ENCODE measurements around the gene OSBPL9. TPM values are rescaled to one million over a fixed set of nuclear protein-coding genes. Genes with fewer than 3 reads are reported as not detected.

The OSBPL9 gene
- total RNA-seq, 1 donor from 2014 or later: 103 TPM

- Mint-ChIP-seq H3K27me3 (ENCODE audit: unreplicated experiment) (no peaks in the 10 kb centered on the region), H3K9me3 (ENCODE audit: unreplicated experiment) (no peaks in the 10 kb centered on the region), H3K4me3 (ENCODE audit: unreplicated experiment) (no peak overlapping the region), H3K36me3 (ENCODE audit: unreplicated experiment) (peaks cover 3% of the 10 kb centered on the region), H3K4me1 (ENCODE audit: unreplicated experiment) (peaks cover 59% of the 10 kb centered on the region), H3K27ac (ENCODE audit: unreplicated experiment) (no peak overlapping the region)
- no peak for DNase-seq (ENCODE audit: extremely low spot score, unreplicated experiment)
- TF ChIP-seq CTCF (IDR thresholded peaks at IDR 0.05): no peak
These were observed 119.8 kb downstream of the OSBPL9 start for GRCh38 chr1:51736702-51737101.

GRCh38 chr1:51738681-51739080 lies 121.8 kb downstream of the OSBPL9 start:
- Mint-ChIP-seq H3K9me3 (ENCODE audit: unreplicated experiment) (no peaks in the 10 kb centered on the region), H3K36me3 (ENCODE audit: unreplicated experiment) (peaks cover 4% of the 10 kb centered on the region), H3K4me3 (ENCODE audit: unreplicated experiment) (no peak overlapping the region), H3K27ac (ENCODE audit: unreplicated experiment) (no peak overlapping the region), H3K4me1 (ENCODE audit: unreplicated experiment) (peaks cover 41% of the 10 kb centered on the region), H3K27me3 (ENCODE audit: unreplicated experiment) (no peaks in the 10 kb centered on the region)
- no peak for DNase-seq (ENCODE audit: extremely low spot score, unreplicated experiment)
- TF ChIP-seq CTCF (IDR thresholded peaks at IDR 0.05): no peak

- DNase-seq (ENCODE audit: extremely low spot score, unreplicated experiment): no peak
- TF ChIP-seq CTCF (IDR thresholded peaks at IDR 0.05): no peak
- Mint-ChIP-seq H3K9me3 (ENCODE audit: unreplicated experiment) (no peaks in the 10 kb centered on the region), H3K27me3 (ENCODE audit: unreplicated experiment) (no peaks in the 10 kb centered on the region), H3K4me1 (ENCODE audit: unreplicated experiment) (peaks cover 28% of the 10 kb centered on the region), H3K36me3 (ENCODE audit: unreplicated experiment) (peaks cover 4% of the 10 kb centered on the region), H3K27ac (ENCODE audit: unreplicated experiment) (no peak overlapping the region), H3K4me3 (ENCODE audit: unreplicated experiment) (no peak overlapping the region)
These were observed 123.8 kb downstream of the OSBPL9 start for GRCh38 chr1:51740652-51741051.

- Mint-ChIP-seq H3K9me3 (ENCODE audit: unreplicated experiment) (no peaks in the 10 kb centered on the region), H3K27me3 (ENCODE audit: unreplicated experiment) (no peaks in the 10 kb centered on the region), H3K4me3 (ENCODE audit: unreplicated experiment) (no peak overlapping the region), H3K36me3 (ENCODE audit: unreplicated experiment) (peaks cover 4% of the 10 kb centered on the region), H3K27ac (ENCODE audit: unreplicated experiment) (no peak overlapping the region), H3K4me1 (ENCODE audit: unreplicated experiment) (peaks cover 25% of the 10 kb centered on the region)
- no peak for TF ChIP-seq CTCF (IDR thresholded peaks at IDR 0.05)
- no peak for DNase-seq (ENCODE audit: extremely low spot score, unreplicated experiment)
These were observed 124.3 kb downstream of the OSBPL9 start for GRCh38 chr1:51741121-51741681.

DNA sequence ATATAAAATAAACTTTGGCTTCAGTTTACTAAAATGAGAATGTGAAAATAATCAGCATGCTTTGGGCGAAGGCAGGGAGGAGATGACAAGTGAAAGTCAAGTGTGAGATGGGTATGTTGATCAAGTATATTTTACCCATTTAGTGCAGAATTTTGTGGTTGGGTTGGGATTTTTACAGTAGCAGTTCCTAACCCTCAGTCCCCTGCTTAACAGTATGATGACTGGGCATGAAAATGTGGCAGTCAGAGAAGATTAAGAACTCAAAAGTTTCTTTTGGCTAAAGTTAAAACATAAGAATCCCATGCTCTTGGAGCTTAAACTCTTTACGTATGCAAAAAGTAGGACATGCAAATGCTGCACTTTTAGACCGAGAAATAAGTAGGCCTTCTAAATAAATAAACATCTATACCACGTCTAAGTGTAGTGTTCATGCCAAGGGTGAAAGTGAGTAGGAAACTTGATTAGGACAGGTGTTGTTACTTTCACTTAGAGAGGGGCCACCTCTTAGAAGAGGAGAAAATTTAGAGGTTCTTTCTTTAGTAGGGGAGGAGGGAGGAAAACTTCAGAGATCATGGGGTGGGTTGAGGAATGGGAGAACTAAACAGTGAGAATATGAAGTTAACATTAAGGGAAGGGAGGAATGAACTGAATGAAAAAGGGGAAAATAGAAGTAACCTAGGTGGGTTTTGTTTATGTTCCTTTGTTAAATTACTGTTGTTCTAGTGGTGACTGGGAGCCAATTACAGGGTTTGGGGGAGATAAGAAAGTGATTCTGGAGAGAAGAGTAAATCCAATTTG lies 127.8 kb downstream of the OSBPL9 start:
- Mint-ChIP-seq H3K4me1 (ENCODE audit: unreplicated experiment) (peaks cover 7% of the 10 kb centered on the region), H3K4me3 (ENCODE audit: unreplicated experiment) (no peak overlapping the region), H3K36me3 (ENCODE audit: unreplicated experiment) (peaks cover 11% of the 10 kb centered on the region), H3K27me3 (ENCODE audit: unreplicated experiment) (no peaks in the 10 kb centered on the region), H3K27ac (ENCODE audit: unreplicated experiment) (no peak overlapping the region), H3K9me3 (ENCODE audit: unreplicated experiment) (no peaks in the 10 kb centered on the region)
- no peak for TF ChIP-seq CTCF (IDR thresholded peaks at IDR 0.05)
- no peak for DNase-seq (ENCODE audit: extremely low spot score, unreplicated experiment)
